Omental fat pad (tissue), 4 donors: Measurements from ENCODE around the gene ATP13A1. TPM values are rescaled to one million over a fixed set of nuclear protein-coding genes. Genes with fewer than 3 reads are reported as not detected.
"Not testable (repeated sequence)": the region's sequence is repeated elsewhere in the genome, so short reads cannot be mapped to it uniquely, and the experiment has no call there.

Experiments
- ATAC-seq: fragments of 150-250 bp; one replicate; pipeline ENCODE4 v1.9.1; 2016; ENCODE audit warnings: mild to moderate bottlenecking, moderate library complexity; ENCODE audit not compliant: low FRiP score
- DNase-seq: peaks from one replicate; pipeline ENCODE4 v3.0.0-alpha.2; 2019; ENCODE audit warnings: low spot score
- total RNA-seq, 4 donors: library from RNA; depleted of rRNA; stranded (reverse); fragments of >200 nt; gene quantifications; one replicate each; pipeline ENCODE4 v1.1.0, GENCODE V29; 2016
- TF ChIP-seq, protein P1 (sequence below), 3 donors: fragments of 450-650 bp; IDR thresholded peaks; one replicate each; pipeline ENCODE4 v1.5.1; 2016 to 2017; ENCODE audit warnings: antibody characterized with exemption in 3 of 3, mild to moderate bottlenecking in 3 of 3, moderate library complexity in 2 of 3

Gene ATP13A1
- total RNA-seq, result 100 to 1,000 TPM; 100 to 255 (median 143) TPM

DNA sequence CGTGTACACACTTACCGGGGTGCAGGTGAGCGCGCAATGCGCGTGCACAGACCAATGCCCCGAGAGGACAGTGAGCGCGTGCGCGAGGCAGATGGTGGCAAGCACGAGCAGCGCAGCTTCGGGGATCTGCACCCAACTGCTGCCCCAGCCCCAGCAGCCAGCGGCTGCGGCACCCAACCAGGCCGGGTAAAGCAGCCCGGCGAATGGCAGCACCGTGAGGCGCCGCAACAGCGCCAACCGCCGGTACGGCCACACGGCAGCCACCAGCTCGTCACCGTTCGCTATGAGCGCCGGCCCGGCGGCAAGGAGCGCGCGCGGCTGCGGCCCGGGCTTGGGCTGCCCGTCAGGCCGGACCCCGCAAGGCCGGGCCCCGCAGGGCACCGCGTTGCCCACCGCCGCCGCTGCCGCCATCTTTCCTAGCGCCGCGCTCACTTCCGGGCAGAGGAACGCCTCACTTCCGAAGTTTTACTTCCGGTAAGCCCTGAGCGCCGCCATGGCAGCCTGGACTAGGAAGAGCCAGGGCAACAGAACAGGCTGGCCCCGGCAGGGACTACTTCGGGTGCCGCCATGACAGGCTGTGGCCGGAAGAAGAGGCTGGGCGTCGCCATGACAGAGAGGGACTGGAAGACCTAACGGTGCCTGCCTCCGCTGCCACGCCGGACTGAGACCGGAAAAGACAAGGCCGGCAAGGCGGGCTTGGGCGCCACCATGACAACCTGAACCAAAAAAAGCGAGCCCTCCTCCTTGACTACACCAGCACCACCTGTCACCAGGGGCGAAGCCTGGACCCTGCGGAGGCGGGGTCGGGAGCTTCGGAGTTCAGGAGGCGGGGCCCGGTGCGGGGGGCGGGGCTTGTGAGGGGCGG is at the start of gene ATP13A1:
ATP13A1 (minus strand) TSS at position 421 of the 865 bp plus-strand sequence; CDS start at position 411, 10 bp downstream.
- DNase-seq, result peak; percentile 70
- TF ChIP-seq, protein P1, sequence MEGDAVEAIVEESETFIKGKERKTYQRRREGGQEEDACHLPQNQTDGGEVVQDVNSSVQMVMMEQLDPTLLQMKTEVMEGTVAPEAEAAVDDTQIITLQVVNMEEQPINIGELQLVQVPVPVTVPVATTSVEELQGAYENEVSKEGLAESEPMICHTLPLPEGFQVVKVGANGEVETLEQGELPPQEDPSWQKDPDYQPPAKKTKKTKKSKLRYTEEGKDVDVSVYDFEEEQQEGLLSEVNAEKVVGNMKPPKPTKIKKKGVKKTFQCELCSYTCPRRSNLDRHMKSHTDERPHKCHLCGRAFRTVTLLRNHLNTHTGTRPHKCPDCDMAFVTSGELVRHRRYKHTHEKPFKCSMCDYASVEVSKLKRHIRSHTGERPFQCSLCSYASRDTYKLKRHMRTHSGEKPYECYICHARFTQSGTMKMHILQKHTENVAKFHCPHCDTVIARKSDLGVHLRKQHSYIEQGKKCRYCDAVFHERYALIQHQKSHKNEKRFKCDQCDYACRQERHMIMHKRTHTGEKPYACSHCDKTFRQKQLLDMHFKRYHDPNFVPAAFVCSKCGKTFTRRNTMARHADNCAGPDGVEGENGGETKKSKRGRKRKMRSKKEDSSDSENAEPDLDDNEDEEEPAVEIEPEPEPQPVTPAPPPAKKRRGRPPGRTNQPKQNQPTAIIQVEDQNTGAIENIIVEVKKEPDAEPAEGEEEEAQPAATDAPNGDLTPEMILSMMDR (IDR thresholded peaks at IDR 0.05), result no peak
- ATAC-seq, result peak; percentile 94

DNA sequence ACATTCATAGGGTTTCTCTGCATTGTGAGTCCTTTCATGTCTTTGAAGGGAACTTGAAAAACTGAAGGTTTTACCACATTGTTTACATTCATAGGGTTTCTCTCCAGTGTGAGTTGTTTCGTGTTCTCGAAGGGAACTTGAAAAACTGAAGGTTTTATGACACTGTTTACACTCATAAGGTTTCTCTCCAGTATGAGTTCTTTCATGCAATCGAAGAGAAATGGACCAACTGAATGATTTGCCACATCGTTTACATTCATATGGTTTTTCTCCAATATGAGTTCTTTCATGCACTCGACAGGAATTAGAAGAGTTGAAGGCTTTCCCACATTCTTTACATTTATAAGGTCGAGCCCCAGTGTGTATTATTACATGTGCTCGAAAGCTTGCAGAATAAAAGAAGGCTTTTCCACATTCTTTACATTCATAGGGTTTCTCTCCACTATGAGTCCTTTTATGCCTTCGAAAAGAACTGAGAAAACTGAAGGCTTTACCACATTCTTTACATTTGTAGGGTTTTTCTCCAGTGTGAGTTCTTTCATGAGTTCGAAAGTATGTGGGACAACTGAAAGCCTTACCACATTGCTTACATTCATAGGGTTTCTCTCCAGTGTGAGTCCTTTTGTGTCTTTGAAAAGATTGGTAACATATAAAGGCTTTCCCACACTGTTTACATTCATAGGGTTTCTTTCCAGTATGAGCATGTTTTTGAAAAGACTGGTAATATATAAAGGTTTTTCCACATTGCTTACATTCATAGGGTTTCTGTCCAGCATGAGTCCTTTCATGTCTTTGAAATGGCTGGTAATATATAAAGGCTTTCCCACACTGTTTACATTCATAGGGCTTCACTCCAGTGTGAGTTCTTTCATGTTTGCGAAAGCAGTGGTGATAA is 48.7 kb upstream of the ATP13A1 start:
- ATAC-seq (no peak), DNase-seq (no peak)
- TF ChIP-seq, protein P1 (IDR thresholded peaks at IDR 0.05), result no peak

DNA sequence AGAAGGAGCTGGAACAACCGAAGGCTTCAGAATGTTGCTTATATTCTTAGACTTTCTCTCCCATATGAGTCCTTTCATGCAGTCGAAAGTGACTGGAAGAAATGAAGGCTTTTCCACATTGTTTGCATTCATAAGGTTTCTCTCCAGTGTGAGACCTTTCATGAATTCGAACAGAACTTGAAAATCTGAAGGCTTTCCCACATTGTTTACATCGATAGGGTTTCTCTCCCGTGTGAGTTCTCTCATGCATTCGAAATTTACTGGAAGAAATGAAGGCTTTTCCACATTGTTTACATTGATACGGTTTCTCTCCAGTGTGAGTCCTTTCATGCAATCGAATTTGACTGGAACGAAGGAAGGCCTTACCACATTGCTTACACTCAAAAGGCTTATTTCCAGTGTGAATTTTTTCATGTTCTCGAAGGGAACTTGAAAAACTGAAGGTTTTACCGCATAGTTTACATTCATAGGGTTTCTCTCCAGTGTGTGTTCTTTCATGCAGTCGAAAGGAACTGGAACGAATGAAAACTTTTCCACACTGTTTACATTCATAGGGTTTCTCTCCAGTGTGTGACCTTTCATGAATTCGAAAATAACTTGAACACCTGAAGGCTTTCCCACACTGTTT is 47.9 kb upstream of the ATP13A1 start:
- ATAC-seq (no peak), DNase-seq (no peak)
- TF ChIP-seq, protein P1 (IDR thresholded peaks at IDR 0.05), result no peak

DNA sequence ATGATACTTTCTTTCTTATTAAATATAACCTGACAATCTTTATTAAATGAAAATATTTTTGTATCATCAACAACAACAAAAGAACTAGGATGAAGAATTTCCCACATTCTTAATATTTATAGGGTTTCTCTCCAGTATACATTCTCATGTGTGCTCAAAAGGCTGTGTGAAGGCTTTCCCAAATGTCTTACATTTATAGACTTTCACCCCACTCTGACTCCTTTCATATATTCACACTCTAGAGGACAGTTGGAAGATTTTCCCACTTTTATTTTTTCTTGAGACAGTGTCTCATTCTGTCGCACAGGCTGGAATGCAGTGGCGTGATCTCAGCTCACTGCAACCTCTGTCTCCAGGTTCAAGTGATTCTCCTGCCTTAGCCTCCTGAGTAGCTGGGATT is 47.0 kb upstream of the ATP13A1 start:
- no peak for DNase-seq
- TF ChIP-seq, protein P1 (IDR thresholded peaks at IDR 0.05), result no peak
- ATAC-seq, result no peak

DNA sequence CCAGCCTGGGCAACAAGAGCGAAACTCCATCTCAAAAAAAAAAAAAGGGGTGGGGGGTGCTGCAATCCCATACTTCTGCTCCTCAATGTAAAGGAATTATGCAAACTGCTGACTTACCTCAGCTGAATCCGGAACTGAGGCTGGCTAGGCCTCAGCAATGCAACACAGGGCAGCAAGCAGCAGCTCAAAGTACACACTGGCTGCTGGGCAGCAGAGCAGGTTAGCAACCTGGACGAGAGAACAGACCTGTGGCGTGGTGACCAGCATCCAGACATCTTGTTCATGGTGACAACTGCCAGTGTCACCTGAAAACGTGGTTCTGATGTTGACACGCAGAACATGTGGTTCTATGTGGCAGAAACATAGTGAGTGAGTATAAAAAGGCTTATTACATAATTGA is 41.4 kb upstream of the ATP13A1 start:
- ATAC-seq (no peak), DNase-seq (no peak)
- TF ChIP-seq, protein P1 (IDR thresholded peaks at IDR 0.05), result no peak

DNA sequence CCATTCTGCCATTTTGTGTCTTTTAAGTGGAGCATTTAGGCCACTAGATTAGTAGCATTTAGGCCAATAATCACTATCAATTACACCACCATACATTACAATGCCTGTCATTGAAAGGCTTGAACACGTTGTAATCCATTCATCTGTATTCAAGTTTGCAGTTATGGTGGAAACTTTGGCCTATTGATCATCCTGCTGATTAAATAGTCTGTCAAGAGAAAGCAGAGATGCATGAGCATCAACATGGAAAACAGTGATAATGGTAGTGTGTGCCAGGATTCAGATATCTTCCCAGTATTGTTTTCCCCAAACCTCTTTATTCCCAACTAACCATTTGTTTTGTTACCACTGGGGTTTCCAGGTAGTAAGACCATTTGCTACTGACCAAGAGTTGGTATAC is 37.0 kb upstream of the ATP13A1 start:
- not testable (repeated sequence) for DNase-seq, ATAC-seq

DNA sequence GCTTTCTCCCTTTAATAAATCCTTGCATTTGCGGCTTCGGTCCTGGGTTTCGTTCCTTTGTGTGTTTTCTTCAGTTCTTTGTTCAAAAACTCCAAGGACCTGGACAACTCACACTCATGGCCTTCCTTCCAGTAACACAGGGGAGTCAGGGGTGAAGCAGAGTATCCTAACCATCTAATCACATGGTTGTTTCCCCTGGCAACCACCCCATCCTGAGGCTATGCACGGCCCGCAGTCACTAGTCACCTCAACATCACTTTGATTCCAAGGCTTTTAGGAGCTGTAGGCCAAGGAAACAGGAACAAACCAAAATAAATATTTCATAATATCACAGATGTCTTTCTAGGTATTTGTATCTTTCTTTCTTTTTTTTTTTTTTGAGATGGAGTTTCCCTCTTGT is 34.1 kb upstream of the ATP13A1 start:
- TF ChIP-seq, protein P1 (IDR thresholded peaks at IDR 0.05), result no peak
- DNase-seq, result no peak
- ATAC-seq, result no peak
